Measurements from ENCODE around the gene RDX.

RDX gene

DNA sequence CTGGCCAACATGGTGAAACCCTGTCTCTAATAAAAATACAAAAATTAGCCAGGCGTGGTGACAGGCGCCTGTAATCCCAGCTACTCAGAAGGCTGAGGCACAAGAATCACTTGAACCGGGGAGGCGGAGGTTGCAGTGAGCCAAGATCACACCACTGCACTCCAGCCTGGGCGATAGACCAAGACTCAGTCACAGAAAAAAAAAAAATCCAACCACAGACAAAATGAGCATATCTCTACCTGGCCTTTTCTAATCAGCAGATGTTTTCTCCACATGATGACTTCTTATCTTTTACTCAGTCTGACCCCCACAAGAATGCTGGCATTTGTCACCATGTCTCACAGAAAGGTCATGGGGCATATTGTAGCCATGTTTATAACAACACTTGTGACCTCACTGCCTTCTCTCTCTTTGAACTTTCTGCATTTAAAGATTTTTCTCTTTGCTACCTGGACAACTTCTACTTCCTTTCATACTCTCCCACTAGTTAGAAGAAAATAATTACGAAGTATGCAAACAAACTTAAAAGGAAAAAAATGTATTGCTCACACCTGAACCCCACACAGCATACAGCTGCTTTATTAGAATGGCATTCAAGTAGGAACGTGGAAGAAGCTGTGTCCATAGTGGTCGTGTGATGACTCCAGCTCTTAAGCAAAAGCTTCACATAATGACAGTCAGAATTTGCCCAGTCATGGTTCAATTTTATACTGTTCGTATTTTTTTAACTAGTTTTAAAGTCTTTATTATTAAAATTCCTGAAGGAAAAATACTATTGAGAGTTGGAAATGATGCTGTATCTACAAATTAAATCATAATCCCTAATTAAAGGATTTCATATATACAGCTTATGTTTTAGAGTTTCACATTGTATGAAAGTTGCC lies 137.9 kb downstream of the RDX start:
- DNase-seq (ENCODE audit: insufficient read length) (no peak), FAIRE-seq (peak; percentile 72)
- no peak for TF ChIP-seq POLR2A (IDR thresholded peaks at IDR 0.05; ENCODE audit: low read depth, low read length)
- TF ChIP-seq POLR2AphosphoS5 (IDR thresholded peaks at IDR 0.05; ENCODE audit: low read depth, low read length) = no peak
- TF ChIP-seq TAF1 (IDR thresholded peaks at IDR 0.05; ENCODE audit: borderline replicate concordance, low read depth, low read length) = no peak

DNA sequence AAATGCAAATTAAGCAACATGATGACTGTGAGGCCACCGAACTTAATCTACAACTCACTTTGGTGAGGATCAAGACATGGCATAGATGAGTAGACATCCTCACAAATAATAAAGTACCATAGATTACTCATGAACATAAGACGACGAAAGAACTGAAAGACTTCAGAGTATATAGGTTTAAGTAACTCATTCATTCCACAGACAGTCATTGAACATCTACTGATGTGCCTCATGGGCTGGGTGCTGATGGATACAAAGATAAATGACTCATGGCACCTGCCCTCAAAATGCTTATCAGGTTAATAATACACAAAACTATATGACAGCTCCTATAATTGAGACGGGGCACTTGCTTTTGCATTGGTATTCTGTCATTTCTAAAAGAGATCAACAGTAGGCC lies 139.9 kb downstream of the RDX start:
- DNase-seq (ENCODE audit: insufficient read length) = no peak
- TF ChIP-seq POLR2A (IDR thresholded peaks at IDR 0.05; ENCODE audit: low read depth, low read length) = no peak
- TF ChIP-seq POLR2AphosphoS5 (IDR thresholded peaks at IDR 0.05; ENCODE audit: low read depth, low read length) = no peak
- no peak for TF ChIP-seq TAF1 (IDR thresholded peaks at IDR 0.05; ENCODE audit: borderline replicate concordance, low read depth, low read length)
- FAIRE-seq = peak; percentile 5

DNA sequence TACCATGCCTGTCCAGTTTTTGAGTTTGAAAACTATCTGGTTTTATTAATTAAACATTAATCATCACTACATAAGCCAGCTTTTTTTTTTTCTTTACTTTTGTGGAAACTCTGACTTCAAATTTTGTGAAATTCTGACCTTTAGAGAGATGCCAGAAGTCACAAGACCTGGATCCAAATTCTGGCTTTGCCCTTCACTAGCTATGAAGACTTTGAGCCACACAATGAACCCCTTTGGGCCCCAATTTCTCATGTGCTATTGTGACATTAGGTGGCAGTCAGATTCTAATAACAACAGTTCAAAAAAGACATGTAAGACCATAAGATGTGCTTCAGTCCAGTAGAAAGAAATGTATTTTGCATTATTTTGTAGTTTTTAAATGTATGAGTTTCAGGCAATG lies 142.9 kb downstream of the RDX start:
- no peak for DNase-seq (ENCODE audit: insufficient read length)
- FAIRE-seq = no peak
- no peak for TF ChIP-seq TAF1 (IDR thresholded peaks at IDR 0.05; ENCODE audit: borderline replicate concordance, low read depth, low read length)
- no peak for TF ChIP-seq POLR2AphosphoS5 (IDR thresholded peaks at IDR 0.05; ENCODE audit: low read depth, low read length)
- no peak for TF ChIP-seq POLR2A (IDR thresholded peaks at IDR 0.05; ENCODE audit: low read depth, low read length)

DNA sequence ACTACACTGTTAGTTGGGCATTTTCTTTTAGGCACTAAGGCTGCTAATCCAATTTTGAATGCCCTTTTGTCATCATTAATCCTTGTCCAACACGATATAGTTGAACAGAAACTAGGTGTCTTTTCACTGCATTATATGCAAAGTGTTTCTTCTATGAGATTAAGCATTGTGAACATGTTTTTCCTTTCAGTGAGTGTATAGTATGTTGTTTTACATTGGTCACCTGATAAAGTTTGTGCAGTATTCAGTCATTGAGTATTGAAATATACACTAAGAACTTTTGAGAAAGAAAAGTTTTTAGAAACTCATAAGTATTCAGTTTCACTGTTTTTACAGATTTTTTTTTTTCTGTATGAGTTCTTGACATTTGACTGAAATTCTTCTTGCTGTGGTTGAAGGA lies 144.2 kb downstream of the RDX start:
- FAIRE-seq (peak; percentile 76), DNase-seq (ENCODE audit: insufficient read length) (no peak)
- TF ChIP-seq POLR2A (IDR thresholded peaks at IDR 0.05; ENCODE audit: low read depth, low read length) (no peak), TAF1 (IDR thresholded peaks at IDR 0.05; ENCODE audit: borderline replicate concordance, low read depth, low read length) (no peak), POLR2AphosphoS5 (IDR thresholded peaks at IDR 0.05; ENCODE audit: low read depth, low read length) (no peak)

DNA sequence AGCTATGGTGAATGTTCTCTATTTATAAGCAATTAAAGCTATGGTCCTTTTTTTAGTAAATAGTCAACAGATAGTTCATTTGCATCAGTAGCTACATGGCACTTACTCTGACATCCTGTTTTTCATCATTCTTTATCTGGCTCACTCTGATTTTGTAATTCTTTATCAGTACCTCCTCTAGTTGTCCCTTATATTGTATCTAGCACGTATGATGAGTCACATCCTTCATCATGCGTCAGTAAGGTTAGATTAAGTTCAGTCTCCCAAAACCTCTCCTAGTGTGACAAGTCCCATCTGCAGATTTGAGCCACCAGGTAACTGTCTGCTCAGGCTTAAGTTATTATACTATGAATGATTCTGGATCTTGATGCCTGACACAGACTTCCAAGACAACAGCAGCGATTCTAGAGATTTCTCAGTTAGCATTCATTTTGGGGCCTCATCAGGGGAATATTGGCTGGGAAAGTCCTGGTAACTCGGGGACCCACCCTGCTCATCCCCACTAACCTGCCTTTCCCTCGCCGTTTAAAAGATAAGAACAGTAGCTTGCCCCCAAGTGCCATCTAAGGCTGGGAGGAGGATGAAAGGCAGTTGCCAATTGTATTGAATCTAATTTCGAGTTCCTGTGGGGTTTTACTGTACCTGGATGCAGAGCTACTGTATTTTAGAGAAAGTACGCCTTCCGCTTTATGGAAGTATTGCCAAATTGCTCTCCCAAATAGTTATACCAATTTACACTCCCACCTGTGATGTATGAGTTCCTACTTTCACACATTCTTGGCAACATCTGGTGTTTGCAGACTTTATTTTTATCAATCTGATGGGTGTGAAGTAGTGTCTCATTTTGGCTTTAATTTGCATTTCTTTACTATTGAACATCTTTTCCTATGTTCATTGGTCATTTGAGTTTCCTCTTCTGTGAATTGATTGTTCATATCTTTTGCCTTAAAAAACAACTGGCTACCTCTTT lies 147.4 kb downstream of the RDX start:
- peak; percentile 74 for FAIRE-seq
- TF ChIP-seq POLR2AphosphoS5 (IDR thresholded peaks at IDR 0.05; ENCODE audit: low read depth, low read length) (no peak), POLR2A (IDR thresholded peaks at IDR 0.05; ENCODE audit: low read depth, low read length) (no peak), TAF1 (IDR thresholded peaks at IDR 0.05; ENCODE audit: borderline replicate concordance, low read depth, low read length) (no peak)
- DNase-seq (ENCODE audit: insufficient read length) = no peak

DNA sequence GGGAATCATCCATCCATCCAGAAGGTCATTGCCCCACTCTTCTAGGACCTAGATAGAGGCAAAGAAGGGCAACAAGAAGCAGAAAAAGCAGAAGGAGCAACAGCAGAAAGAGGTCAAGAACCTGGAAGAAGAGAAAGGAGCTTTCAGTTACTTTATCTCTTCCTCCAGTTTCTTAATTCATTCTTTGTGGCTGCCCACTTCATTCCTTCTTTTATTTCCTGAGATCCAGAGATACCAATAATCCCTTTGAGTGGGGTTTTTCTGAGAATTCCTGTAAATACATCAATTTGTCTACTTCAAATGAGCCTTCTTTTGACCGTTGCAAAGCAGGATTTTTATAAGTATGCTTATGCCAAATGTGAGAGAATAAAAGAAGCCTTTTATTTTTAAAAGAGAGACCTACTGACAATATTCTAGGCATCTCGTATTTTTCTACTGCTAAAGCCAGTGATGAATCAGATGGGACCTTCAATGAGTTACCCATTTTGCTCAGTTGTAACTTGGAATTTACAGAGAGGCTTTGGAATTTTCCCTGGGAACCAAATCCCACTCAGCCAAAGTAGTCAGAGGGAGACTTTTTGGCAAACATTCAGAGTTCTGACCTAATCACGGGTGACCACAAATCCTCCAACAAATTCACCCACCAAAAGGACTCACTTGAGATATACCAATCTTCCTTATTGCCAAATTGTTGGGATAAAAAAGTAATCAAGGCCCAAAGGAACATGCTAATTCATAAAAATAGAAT lies 148.3 kb downstream of the RDX start:
- peak; percentile 84 for FAIRE-seq
- no peak for DNase-seq (ENCODE audit: insufficient read length)
- TF ChIP-seq POLR2AphosphoS5 (IDR thresholded peaks at IDR 0.05; ENCODE audit: low read depth, low read length) (no peak), TAF1 (IDR thresholded peaks at IDR 0.05; ENCODE audit: borderline replicate concordance, low read depth, low read length) (no peak), POLR2A (IDR thresholded peaks at IDR 0.05; ENCODE audit: low read depth, low read length) (no peak)

DNA sequence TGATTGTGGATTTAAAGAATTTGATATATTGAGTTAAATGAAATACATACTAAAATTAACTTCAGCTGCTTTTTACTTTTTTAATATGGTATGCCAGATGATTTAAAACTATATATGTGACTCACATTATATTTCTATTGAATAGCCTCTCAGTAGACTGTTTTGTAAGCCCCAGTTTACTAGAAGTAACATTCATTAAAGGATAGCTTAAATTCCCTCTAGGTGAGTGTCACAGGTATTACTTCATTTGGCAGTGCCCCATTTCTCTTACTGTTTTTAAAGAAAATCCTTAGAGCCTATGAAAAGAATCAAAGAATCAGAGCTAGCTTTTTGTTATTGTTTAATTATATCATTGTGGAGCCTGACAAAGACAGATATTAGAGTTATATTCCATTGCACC lies 154.6 kb downstream of the RDX start:
- FAIRE-seq = no peak
- no peak for TF ChIP-seq POLR2AphosphoS5 (IDR thresholded peaks at IDR 0.05; ENCODE audit: low read depth, low read length)
- TF ChIP-seq POLR2A (IDR thresholded peaks at IDR 0.05; ENCODE audit: low read depth, low read length) = no peak
- no peak for TF ChIP-seq TAF1 (IDR thresholded peaks at IDR 0.05; ENCODE audit: borderline replicate concordance, low read depth, low read length)
- no peak for DNase-seq (ENCODE audit: insufficient read length)

DNA sequence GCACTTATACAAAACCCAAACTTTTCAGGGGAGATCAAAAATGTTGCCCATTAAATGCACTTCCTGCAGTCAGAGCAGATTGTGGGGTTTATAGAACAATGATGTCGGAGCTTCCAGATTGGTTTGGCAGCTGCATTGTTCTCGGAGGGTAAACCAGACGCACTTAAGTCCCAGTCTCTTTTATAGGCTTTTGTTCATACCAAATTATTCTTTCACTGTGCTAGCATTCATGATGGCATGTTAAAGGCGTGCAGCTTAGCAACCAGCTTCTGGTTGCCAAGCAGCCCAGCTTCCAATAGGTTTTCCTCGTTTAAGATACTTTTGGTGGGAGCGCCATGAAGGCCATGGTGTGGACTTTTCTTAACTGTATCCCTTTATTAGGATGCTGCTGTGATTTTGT lies 162.3 kb downstream of the RDX start:
- peak; percentile 50 for FAIRE-seq
- DNase-seq (ENCODE audit: insufficient read length) = no peak

DNA sequence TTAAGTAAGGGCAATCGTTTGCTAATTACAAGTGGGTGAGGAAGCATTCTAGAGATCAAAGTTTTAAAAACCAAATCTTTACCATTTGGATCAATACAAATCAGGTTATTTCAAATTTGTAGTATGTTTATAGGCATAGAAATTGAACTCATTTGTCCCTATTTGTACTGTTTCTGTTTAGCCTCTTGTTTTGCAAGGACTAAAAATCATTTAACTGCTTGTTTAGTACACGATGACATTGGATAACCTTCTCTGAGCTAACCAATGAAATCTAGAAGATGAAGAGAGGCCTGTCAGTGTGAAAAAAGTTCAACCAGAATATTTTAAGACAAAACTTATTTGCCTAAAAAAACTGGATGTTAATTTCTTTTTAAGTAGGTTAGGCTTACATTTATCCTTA lies 163.3 kb downstream of the RDX start:
- DNase-seq (ENCODE audit: insufficient read length) = no peak

More for the DNA sequence above, 162.3 kb downstream of the RDX start:
- TF ChIP-seq POLR2AphosphoS5 (IDR thresholded peaks at IDR 0.05; ENCODE audit: low read depth, low read length) (no peak), TAF1 (IDR thresholded peaks at IDR 0.05; ENCODE audit: borderline replicate concordance, low read depth, low read length) (no peak), POLR2A (IDR thresholded peaks at IDR 0.05; ENCODE audit: low read depth, low read length) (no peak)

DNA sequence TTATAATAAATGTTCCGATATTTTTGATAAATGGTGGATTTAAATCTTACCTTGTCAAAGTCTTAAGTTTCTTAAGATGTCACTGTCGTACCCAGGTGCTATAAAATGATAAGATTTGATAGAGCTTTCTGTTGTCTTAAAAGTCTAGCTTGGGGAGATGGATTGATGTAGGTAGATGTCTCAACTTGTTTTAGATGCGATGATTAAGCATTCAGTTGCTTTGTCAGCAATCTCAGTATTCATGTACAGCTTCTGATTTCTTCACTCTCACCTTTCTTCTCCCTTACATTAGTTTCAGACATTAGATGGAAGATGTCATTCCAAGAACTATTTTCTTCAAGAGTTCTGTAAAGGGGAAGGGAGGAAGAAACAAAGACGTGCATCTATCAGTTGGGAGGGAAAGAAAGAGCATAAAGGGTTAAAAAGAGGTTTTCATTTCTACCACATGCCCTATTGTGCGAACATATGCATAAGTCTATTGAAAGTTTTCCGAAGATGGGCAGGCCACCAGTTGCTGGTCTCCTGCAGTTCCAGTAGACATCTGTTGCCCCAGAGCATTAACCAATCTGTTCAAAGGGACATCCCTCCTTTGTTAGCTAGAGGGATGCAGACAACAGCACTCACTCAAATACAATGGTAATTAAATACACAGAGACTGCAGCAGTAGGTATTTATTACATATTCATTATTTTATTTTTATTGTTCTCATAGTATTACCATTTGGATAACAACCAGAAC lies 164.9 kb downstream of the RDX start:
- peak; percentile 77 for FAIRE-seq
- DNase-seq (ENCODE audit: insufficient read length) = no peak
- TF ChIP-seq POLR2A (IDR thresholded peaks at IDR 0.05; ENCODE audit: low read depth, low read length) (no peak), POLR2AphosphoS5 (IDR thresholded peaks at IDR 0.05; ENCODE audit: low read depth, low read length) (no peak), TAF1 (IDR thresholded peaks at IDR 0.05; ENCODE audit: borderline replicate concordance, low read depth, low read length) (no peak)

More for the DNA sequence above, 163.3 kb downstream of the RDX start:
- TF ChIP-seq POLR2AphosphoS5 (IDR thresholded peaks at IDR 0.05; ENCODE audit: low read depth, low read length) = no peak
- TF ChIP-seq POLR2A (IDR thresholded peaks at IDR 0.05; ENCODE audit: low read depth, low read length) = no peak
- no peak for TF ChIP-seq TAF1 (IDR thresholded peaks at IDR 0.05; ENCODE audit: borderline replicate concordance, low read depth, low read length)
- peak; percentile 5 for FAIRE-seq
